ENCODE results near the gene SLC17A7. TPM values are rescaled to one million over a fixed set of nuclear protein-coding genes. Genes with fewer than 3 reads are reported as not detected.

Gene SLC17A7
- total and polyA plus RNA-seq, 2 of the 4 experiments (the other 2 are of a cell fraction), result 0.03 TPM; not detected in 1

DNA sequence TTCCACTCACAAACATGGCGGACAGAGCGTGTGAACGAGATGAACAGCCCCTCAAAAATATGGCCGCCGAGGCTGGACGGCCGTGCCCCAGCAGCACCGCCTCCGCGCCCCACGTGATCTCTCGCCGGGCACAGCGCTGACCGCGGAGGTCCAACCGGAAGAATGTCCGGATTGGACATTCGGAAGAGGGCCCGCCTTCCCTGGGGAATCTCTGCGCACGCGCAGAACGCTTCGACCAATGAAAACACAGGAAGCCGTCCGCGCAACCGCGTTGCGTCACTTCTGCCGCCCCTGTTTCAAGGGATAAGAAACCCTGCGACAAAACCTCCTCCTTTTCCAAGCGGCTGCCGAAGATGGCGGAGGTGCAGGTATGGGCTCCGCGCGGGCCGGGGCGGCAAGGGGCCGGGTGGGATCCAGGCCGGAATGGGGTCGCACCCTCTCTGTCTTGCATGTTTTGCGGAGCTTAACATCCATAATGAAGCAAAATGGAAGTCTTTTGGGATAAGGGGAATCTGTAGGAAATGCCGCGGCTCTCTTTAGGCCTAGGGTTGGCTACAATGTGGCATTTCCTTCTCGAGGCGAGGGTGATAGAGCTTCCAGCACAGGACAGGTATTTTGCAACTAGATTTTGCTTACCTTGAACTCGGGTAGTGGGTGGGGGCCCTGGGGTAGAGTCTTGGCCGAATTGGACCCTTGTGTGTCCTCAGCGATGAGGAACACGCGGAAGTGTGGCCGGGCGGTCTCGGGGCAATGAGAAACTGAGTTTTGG, 46.1 kb upstream of the SLC17A7 start, which contains the start of gene RPL13A (continued):
- TF ChIP-seq RFX5 (IDR thresholded peaks at IDR 0.05; ENCODE audit: low read depth, low read length) (0 out of 2 replicates have a peak, but pooled peaks have one; percentile 28), MXI1 (IDR thresholded peaks at IDR 0.05; ENCODE audit: borderline replicate concordance, low read depth, low read length) (peak; percentile 55; the same call in 1 of the 2 replicates)

DNA sequence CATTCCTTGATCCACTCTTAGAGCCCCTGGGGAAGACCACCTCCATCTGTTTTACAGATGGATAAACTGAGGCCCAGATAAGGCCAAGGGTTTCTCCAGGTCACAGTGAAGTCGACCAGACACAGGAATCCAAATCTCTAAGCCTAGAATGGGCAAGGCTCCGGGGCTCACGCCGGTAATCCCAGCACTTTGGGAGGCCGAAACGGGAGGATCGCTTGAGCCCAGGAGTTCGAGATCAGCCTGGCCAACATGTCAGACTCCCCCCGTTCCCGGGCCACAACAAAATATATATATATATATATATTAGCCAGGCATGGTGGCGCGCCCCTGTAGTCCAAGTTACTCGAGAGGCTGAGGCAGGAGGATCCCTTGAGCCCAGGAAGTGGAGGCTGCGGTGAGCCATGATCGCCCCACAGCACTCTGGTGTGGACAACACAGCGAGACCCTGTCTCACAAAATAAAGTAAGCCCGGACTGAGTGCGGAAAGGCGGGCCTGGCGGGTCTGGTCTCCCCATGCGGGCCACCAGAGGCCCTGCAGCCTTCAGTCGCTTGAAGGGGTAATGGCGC, 45.5 kb upstream of the SLC17A7 start:
- no peak overlapping the region for H3K4me3 ChIP-seq (ENCODE audit: insufficient read depth, low read depth, low read length)
- H3K79me1 ChIP-seq (ENCODE audit: low read depth in 1 of 2, low read length in 2 of 2), result peaks cover 11 to 31% of the 10 kb centered on the region in 2 experiments
- POLR2A ChIA-PET (ENCODE audit: unreplicated experiment), result interaction anchor here (0.7 kb wide), 1 partner anchor 11 kb away, joined by 4 read pairs; no protein-coding TSS in a partner anchor
- dilution Hi-C loops (cut with HindIII; ENCODE audit: low sequenced_read_pairs, unreplicated experiment) (no loop called here), intact Hi-C loops (cut with micrococcal nuclease) (loop anchor here (1.0 kb wide), 1 partner anchor 10 kb away; the partner anchor contains the start of gene RPS11), in situ Hi-C loops (cut with MboI; ENCODE audit: low sequenced_read_pairs) (no loop called here)
- peak overlapping the region; percentile 53; the same call in 1 of the 2 replicates for H2BK120ac ChIP-seq (ENCODE audit: low read depth, low read length)
- no TSS peak for BruUV-seq (replicated peaks)
- H3K4me2 ChIP-seq (ENCODE audit: low read depth, low read length), result no peak overlapping the region
- peak overlapping the region; percentile 90 for H3K4ac ChIP-seq (ENCODE audit: low read depth, low read length)
- peak overlapping the region; percentile 77 for H4K91ac ChIP-seq (ENCODE audit: insufficient read depth, low read depth, low read length)
- DNase-seq, result no peak
- no peak overlapping the region for H3K56ac ChIP-seq (ENCODE audit: extremely low read depth, insufficient read depth, low read length)
- no peak overlapping the region for H3K23ac ChIP-seq (ENCODE audit: low read depth, low read length)
- H4K8ac ChIP-seq (ENCODE audit: low read depth in 2 of 2, low read length in 2 of 2), result peak overlapping the region; percentile 64 to 98
- H2BK5ac ChIP-seq (ENCODE audit: low read depth, low read length, poor library complexity, severe bottlenecking), result peak overlapping the region; percentile 78
- H3K14ac ChIP-seq (replicated peaks; ENCODE audit: low read depth, low read length), result 0 out of 2 replicates have a peak overlapping the region, but pooled peaks have one; percentile 49
- no peaks in the 10 kb centered on the region for H3K27me3 ChIP-seq (ENCODE audit: control insufficient read depth, insufficient read depth, low read length)
- CTCF ChIA-PET, result no interaction called here
- H4K5ac ChIP-seq (ENCODE audit: low read depth, low read length), result peak overlapping the region; percentile 94
- H3K18ac ChIP-seq (ENCODE audit: low read depth, low read length), result no peak overlapping the region
- H3K4me1 ChIP-seq (ENCODE audit: control insufficient read depth, insufficient read depth, low read length), result peaks cover 7% of the 10 kb centered on the region
- H3K27ac ChIP-seq (ENCODE audit: insufficient read depth, low read length), result peak overlapping the region; percentile 64
- H2BK20ac ChIP-seq (ENCODE audit: low read depth, low read length), result no peak overlapping the region
- ATAC-seq (ENCODE audit: low read depth), result no peak
- peaks cover 34% of the 10 kb centered on the region for H3K36me3 ChIP-seq (ENCODE audit: control insufficient read depth, insufficient read depth, low read length)
- peak overlapping the region; percentile 89 for H2AK5ac ChIP-seq (ENCODE audit: low read depth, low read length)
- WGBS, 2 experiments (ENCODE audit: extremely low coverage in 2 of 2, insufficient read length in 1 of 2), result 21% methylated on average over 8 of the region's 23 CpGs; no CpG with 5 or more reads in 1 of the 2 experiments
- TF ChIP-seq SMC3 (IDR thresholded peaks at IDR 0.05; ENCODE audit: low read depth, low read length) (no peak), CHD1 (IDR thresholded peaks at IDR 0.05; ENCODE audit: low read depth, low read length) (no peak), CEBPB (IDR thresholded peaks at IDR 0.05; ENCODE audit: low read depth, low read length) (no peak), NFE2L2 (IDR thresholded peaks at IDR 0.05; ENCODE audit: low read depth, low read length) (no peak), MXI1 (IDR thresholded peaks at IDR 0.05; ENCODE audit: borderline replicate concordance, low read depth, low read length) (no peak), MAZ (IDR thresholded peaks at IDR 0.05; ENCODE audit: borderline replicate concordance, low read depth, low read length) (no peak)
- TF ChIP-seq, protein P1, sequence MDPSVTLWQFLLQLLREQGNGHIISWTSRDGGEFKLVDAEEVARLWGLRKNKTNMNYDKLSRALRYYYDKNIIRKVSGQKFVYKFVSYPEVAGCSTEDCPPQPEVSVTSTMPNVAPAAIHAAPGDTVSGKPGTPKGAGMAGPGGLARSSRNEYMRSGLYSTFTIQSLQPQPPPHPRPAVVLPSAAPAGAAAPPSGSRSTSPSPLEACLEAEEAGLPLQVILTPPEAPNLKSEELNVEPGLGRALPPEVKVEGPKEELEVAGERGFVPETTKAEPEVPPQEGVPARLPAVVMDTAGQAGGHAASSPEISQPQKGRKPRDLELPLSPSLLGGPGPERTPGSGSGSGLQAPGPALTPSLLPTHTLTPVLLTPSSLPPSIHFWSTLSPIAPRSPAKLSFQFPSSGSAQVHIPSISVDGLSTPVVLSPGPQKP (IDR thresholded peaks at IDR 0.05; ENCODE audit: borderline replicate concordance, low read depth, low read length), result no peak
- TF ChIP-seq, protein P2, sequence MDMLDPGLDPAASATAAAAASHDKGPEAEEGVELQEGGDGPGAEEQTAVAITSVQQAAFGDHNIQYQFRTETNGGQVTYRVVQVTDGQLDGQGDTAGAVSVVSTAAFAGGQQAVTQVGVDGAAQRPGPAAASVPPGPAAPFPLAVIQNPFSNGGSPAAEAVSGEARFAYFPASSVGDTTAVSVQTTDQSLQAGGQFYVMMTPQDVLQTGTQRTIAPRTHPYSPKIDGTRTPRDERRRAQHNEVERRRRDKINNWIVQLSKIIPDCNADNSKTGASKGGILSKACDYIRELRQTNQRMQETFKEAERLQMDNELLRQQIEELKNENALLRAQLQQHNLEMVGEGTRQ (IDR thresholded peaks at IDR 0.05; ENCODE audit: low read depth, low read length), result no peak
- H3K9me3 ChIP-seq (ENCODE audit: control insufficient read depth, insufficient read depth, low read length), result no peaks in the 10 kb centered on the region
- H2AK9ac ChIP-seq (replicated peaks; ENCODE audit: low read depth, low read length, poor library complexity), result peak overlapping the region; percentile 97
- H2AFZ ChIP-seq (replicated peaks; ENCODE audit: low read length, poor library complexity), result peak overlapping the region; percentile 97
- no peak overlapping the region; the same call in 2 of the 3 replicates for H2BK15ac ChIP-seq (ENCODE audit: low read depth, low read length)
- H3K9me1 ChIP-seq (ENCODE audit: insufficient read depth, low read length), result peaks cover 5% of the 10 kb centered on the region
- peaks cover 44% of the 10 kb centered on the region for H4K20me1 ChIP-seq (ENCODE audit: insufficient read depth, low read length)
- no peak overlapping the region for H3K9ac ChIP-seq (ENCODE audit: low read depth, low read length)

Data from IMR-90 (cell line).